K562 (cell line): ENCODE results near the gene PTPRF. TPM values are rescaled to one million over a fixed set of nuclear protein-coding genes. Genes with fewer than 3 reads are reported as not detected.

Source experiments
- ATAC-seq: fragments of 200-7000 bp; cut with Tn5 transposase; 3 replicates; pipeline ENCODE4 v1.9.1; 2020; ENCODE audit warnings: moderate library complexity
- BruUV-seq: library from RNA; stranded (reverse); fragments of 400-500 nt; replicated peaks from 2 replicates; lab custom pipeline; 2021; lab: Mats Ljungman, UMichigan
- CTCF ChIA-PET: fragments of 300-600 bp; formaldehyde crosslinking; extraction: SDS; loops from one replicate; lab custom pipeline; 2021; ENCODE audit warnings: low intra/inter-chr PET ratio; lab: Yijun Ruan, JAX
- POLR2A ChIA-PET: fragments of 300-600, 350-650 bp; sonication (Branson Sonifier 250); formaldehyde crosslinking; extraction: SDS; loops from one replicate; lab custom pipeline; 2021; ENCODE audit warnings: antibody characterized with exemption, inconsistent platforms; lab: Yijun Ruan, JAX
- DNase-seq, 4 experiments: peaks; one replicate each; pipeline versions ENCODE4 v3.0.0 to v3.0.0-alpha.2; 2011 to 2018; ENCODE audit warnings: low spot score in 3 of 4, mixed read lengths in 3 of 4; ENCODE audit errors: extremely low read depth in 1 of 4
- FAIRE-seq: peaks from 2 replicates; lab custom pipeline; 2011; peaks lifted over from hg19 to GRCh38; lab: Jason Lieb, UNC
- H2AFZ ChIP-seq: 2 replicates; pipeline ENCODE4 v1.6.0; 2011; ENCODE audit warnings: low read depth, low read length, control low read depth, inconsistent platforms
- H3K27ac ChIP-seq: fragments of 200-600 bp; 3 replicates; pipeline ENCODE4 v1.8.0; 2011; ENCODE audit warnings: low read depth, mild to moderate bottlenecking, control low read depth, inconsistent platforms, low read length, moderate library complexity, mixed read lengths; ENCODE audit errors: extremely low read depth
- H3K27me3 ChIP-seq, 2 experiments: fragments of 300-600 bp in 1 of 2; 2 replicates in 1 of 2; 3 replicates in 1 of 2; pipeline versions ENCODE4 v1.6.0 to v1.8.0; 2011; ENCODE audit warnings: inconsistent platforms in 2 of 2, low read length in 2 of 2, mild to moderate bottlenecking in 1 of 2, mixed read lengths in 1 of 2, moderate library complexity in 1 of 2; ENCODE audit not compliant: control insufficient read depth in 2 of 2, insufficient read depth in 2 of 2
- H3K36me3 ChIP-seq: fragments of 300-600 bp; 3 replicates; pipeline ENCODE4 v1.8.0; 2011; ENCODE audit warnings: mild to moderate bottlenecking, low read length, inconsistent platforms; ENCODE audit not compliant: control insufficient read depth, insufficient read depth
- H3K4me1 ChIP-seq, 2 experiments: fragments of 200-600 bp in 1 of 2; replicated peaks in 1 of 2; 2 replicates in 1 of 2; 3 replicates in 1 of 2; pipeline versions ENCODE4 v1.5.1 to v1.8.0; 2011; ENCODE audit warnings: inconsistent platforms in 2 of 2, low read length in 2 of 2, mild to moderate bottlenecking in 1 of 2, mixed read lengths in 1 of 2, moderate library complexity in 1 of 2; ENCODE audit not compliant: control insufficient read depth in 2 of 2, insufficient read depth in 2 of 2
- H3K4me2 ChIP-seq: 2 replicates; pipeline ENCODE4 v1.6.1; 2011; ENCODE audit warnings: low read length, control low read depth, inconsistent platforms, mixed read lengths; ENCODE audit not compliant: insufficient read depth
- H3K4me3 ChIP-seq: fragments of 200-600 bp; sonication (generic), shearing (Covaris generic); 2 replicates; pipeline ENCODE4 v1.5.1; 2016; ENCODE audit warnings: control low read depth, inconsistent platforms
- H3K79me2 ChIP-seq: fragments of 200-600 bp; 3 replicates; pipeline ENCODE4 v1.8.0; 2011; ENCODE audit warnings: low read length, inconsistent platforms; ENCODE audit not compliant: control insufficient read depth, insufficient read depth
- H3K9ac ChIP-seq, 2 experiments: 2 replicates each; pipeline versions ENCODE4 v1.6.0 to v1.6.1; 2011; ENCODE audit warnings: low read depth in 2 of 2, low read length in 2 of 2, control low read depth in 1 of 2, inconsistent platforms in 1 of 2, mild to moderate bottlenecking in 1 of 2, mixed read lengths in 1 of 2; ENCODE audit not compliant: insufficient read depth in 1 of 2
- H3K9me1 ChIP-seq: one replicate; pipeline ENCODE4 v1.6.0; 2011; ENCODE audit warnings: inconsistent platforms, mild to moderate bottlenecking, low read length, moderate library complexity; ENCODE audit not compliant: control insufficient read depth, insufficient read depth
- H3K9me3 ChIP-seq: replicated peaks from 2 replicates; pipeline ENCODE4 v1.5.1; 2011; ENCODE audit warnings: low read depth, low read length, inconsistent platforms; ENCODE audit not compliant: control insufficient read depth, insufficient read depth
- H4K20me1 ChIP-seq: replicated peaks from 2 replicates; pipeline ENCODE4 v1.6.1; 2011; ENCODE audit warnings: low read length, inconsistent platforms, mixed read lengths; ENCODE audit not compliant: control insufficient read depth, insufficient read depth
- FOXJ3 ChIP-seq: sonication (generic); formaldehyde crosslinking; IDR thresholded peaks from 2 replicates; pipeline ENCODE4 v1.4.0; 2020; ENCODE audit warnings: mild to moderate bottlenecking, missing genetic modification reagents
- FOXK1 ChIP-seq: sonication (generic); formaldehyde crosslinking; IDR thresholded peaks from 2 replicates; pipeline ENCODE4 v1.8.0; 2022; ENCODE audit warnings: missing genetic modification reagents, mild to moderate bottlenecking, borderline replicate concordance
- TFAM ChIP-seq: fragments of 250-450 bp; sonication (Bioruptor Pico); conservative IDR thresholded peaks from 2 replicates; pipeline ENCODE4 v1.5.0; 2021; ENCODE audit warnings: mild to moderate bottlenecking, moderate library complexity
- ZKSCAN1 ChIP-seq: fragments of 150-350 bp; IDR thresholded peaks from 2 replicates; pipeline ENCODE4 v1.6.1; 2016; ENCODE audit warnings: low read depth, low read length
- WGBS: fragments of 100-300 bp; shearing (Covaris generic); methylation state at CpG from one replicate; pipeline ENCODE4 v1.1.6; 2016; ENCODE audit warnings: low coverage, mixed read lengths; ENCODE audit not compliant: insufficient coverage; ENCODE audit errors: missing lambda C conversion rate; 5-methylcytosine and 5-hydroxymethylcytosine counted together
- in situ Hi-C: fragments of 300-500 bp; cut with MboI; formaldehyde crosslinking; loops from 4 replicates; pipeline ENCODE4 v1.15.0; 2018; ENCODE audit warnings: inconsistent platforms, mixed read lengths
- intact Hi-C: fragments of 100-400 bp; cut with micrococcal nuclease; formaldehyde crosslinking; loops from 2 replicates; pipeline ENCODE4 v1.14.2; 2022
- polyA plus RNA-seq, 8 experiments: library from polyadenylated mRNA; depleted of rRNA in 4 of 8; stranded (reverse) in 5 of 8; unstranded in 3 of 8; fragments of >200 nt; fragmentation: Nextera tagmentation in 2 of 8; fragmentation: Illumina TruSeq in 1 of 8; extraction: Ambion mirVana in 2 of 8; extraction: Trizol in 1 of 8; gene quantifications; 2 replicates each; pipeline versions ENCODE4 v1.2.1 to v1.2.3, GENCODE V29; 2011 to 2014; ENCODE audit warnings: inconsistent platforms in 1 of 8, missing spikeins in 1 of 8
- total RNA-seq, 7 experiments: library from RNA; depleted of rRNA in 6 of 7; stranded (reverse); fragments of >200 nt in 6 of 7; fragmentation: Illumina TruSeq in 2 of 7; extraction: Trizol in 2 of 7; gene quantifications; 2 replicates each; pipeline versions ENCODE4 v1.2.1 to v1.2.3, GENCODE V29; 2011 to 2021; ENCODE audit warnings: low replicate concordance in 1 of 7
- TF ChIP-seq, protein P1 (sequence below): fragments of 250-450 bp; sonication (Bioruptor Pico); IDR thresholded peaks from 2 replicates; pipeline ENCODE4 v1.4.0; 2020; ENCODE audit warnings: borderline replicate concordance

PTPRF gene
- total and polyA plus RNA-seq, 9 of the 15 experiments (the other 6 are each of a cell fraction or from before 2014, with no cell fraction given), result 0.13 to 4.3 (median 1.1) TPM

DNA sequence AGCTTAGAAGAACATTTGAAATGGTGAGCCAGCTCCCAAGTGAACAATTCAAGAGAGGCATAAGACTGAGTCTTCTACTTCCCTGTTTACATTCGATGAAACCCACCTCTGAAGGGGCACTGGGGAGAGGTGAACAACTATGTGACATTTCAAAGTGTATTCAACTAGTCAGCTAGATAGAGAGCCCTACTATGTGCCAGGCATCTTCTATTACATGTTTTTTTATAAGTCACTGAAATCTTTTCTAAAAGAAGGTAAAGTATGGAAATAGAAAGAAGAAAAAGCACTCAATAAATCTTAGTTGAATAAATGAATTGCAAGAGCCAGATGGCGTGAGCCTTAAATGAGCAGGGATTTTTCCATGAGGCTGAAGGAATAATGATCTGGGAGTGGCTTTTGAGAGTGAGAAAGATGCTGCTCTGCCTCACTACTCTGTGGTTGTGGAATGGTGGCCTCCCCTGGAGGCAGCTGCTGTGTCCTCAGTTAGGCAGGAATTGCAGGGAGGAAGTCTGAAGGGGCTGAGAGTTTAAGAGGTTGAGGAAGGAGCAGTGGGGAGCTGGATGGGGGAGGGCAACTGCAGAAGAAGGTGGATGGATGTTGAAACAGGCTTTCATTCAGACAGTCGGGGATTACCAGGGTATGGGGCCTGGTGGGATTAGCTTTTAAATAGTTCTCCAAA, 10.4 kb upstream of the PTPRF start:
- H3K27ac ChIP-seq, result no peak overlapping the region
- ChIA-PET POLR2A (interaction anchor here (0.8 to 1.5 kb wide), 2 partner anchors 10 to 754 kb away, joined by 3 to 4 read pairs; partner anchors contain the start of genes C1orf50 and P3H1), CTCF (no interaction called here)
- no peaks in the 10 kb centered on the region for H3K9me3 ChIP-seq
- peaks cover 12% of the 10 kb centered on the region for H4K20me1 ChIP-seq
- H3K79me2 ChIP-seq, result no peaks in the 10 kb centered on the region
- H3K4me2 ChIP-seq, result no peak overlapping the region
- no peak overlapping the region for H3K9ac ChIP-seq
- H3K4me1 ChIP-seq, result peaks cover 29 to 30% of the 10 kb centered on the region in 2 experiments
- no TSS peak for BruUV-seq
- no peak overlapping the region for H2AFZ ChIP-seq
- WGBS, result 6% methylated on average over 3 of the region's 3 CpGs
- H3K36me3 ChIP-seq, result no peaks in the 10 kb centered on the region
- in situ Hi-C loops, result no loop called here
- peaks cover 5 to 20% of the 10 kb centered on the region in 2 experiments; a peak in 4 of 5 replicates for H3K27me3 ChIP-seq
- H3K9me1 ChIP-seq, result no peaks in the 10 kb centered on the region
- FAIRE-seq, result no peak
- no peak for DNase-seq
- TF ChIP-seq FOXK1 (no peak), ZKSCAN1 (0 out of 2 replicates have a peak, but pooled peaks have one; percentile 54), TFAM (CRISPR knock-in tag) (no peak), FOXJ3 (CRISPR knock-in tag) (no peak)
- TF ChIP-seq, protein P1, sequence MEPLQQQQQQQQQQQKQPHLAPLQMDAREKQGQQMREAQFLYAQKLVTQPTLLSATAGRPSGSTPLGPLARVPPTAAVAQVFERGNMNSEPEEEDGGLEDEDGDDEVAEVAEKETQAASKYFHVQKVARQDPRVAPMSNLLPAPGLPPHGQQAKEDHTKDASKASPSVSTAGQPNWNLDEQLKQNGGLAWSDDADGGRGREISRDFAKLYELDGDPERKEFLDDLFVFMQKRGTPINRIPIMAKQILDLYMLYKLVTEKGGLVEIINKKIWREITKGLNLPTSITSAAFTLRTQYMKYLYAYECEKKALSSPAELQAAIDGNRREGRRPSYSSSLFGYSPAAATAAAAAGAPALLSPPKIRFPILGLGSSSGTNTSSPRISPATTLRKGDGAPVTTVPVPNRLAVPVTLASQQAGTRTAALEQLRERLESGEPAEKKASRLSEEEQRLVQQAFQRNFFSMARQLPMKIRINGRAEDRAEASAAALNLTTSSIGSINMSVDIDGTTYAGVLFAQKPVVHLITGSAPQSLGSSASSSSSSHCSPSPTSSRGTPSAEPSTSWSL (CRISPR knock-in tag), result no peak
- no peak overlapping the region for H3K4me3 ChIP-seq
- ATAC-seq, result no peak
- intact Hi-C loops, result no loop called here
